22Rv1 (cell line): ENCODE measurements around the gene EID2.

Experiments
- H3K27ac ChIP-seq: fragments of 450-650 bp; 2 replicates; pipeline ENCODE4 v1.5.1; 2017
- CTCF ChIP-seq: fragments of 450-650 bp; IDR thresholded peaks from 2 replicates; pipeline ENCODE4 v1.5.1; 2017; ENCODE audit warnings: mild to moderate bottlenecking
- ZFX ChIP-seq: fragments of 450-650 bp; IDR thresholded peaks from 2 replicates; pipeline ENCODE4 v1.6.1; 2017; ENCODE audit warnings: antibody characterized with exemption, borderline replicate concordance

EID2 gene

GRCh38 chr19:39566064-39566463 is 26.1 kb upstream of the EID2 start:
- H3K27ac ChIP-seq: no peak overlapping the region
- no peak for TF ChIP-seq CTCF
- TF ChIP-seq ZFX: no peak

DNA sequence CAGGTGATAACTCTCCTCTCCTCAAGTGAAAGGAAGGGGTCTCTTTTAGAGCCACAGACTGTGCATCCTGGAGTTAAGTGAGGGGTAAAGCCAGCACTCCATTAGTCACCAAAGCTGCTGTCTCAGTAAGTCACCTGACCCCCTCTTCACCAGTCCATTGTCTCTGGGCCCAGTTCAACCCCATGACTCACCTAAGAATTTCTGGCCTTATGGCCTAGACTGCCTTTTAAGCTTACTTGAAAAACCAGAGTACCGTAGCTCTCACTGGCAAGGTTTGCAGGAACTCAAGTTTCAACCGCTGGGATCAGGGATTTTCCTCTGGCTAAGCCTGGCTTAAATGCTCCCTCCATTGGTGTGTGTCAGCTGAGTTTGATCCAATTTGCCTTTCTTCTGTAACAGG is 23.4 kb upstream of the EID2 start:
- H3K27ac ChIP-seq: no peak overlapping the region
- TF ChIP-seq ZFX: no peak
- no peak for TF ChIP-seq CTCF

DNA sequence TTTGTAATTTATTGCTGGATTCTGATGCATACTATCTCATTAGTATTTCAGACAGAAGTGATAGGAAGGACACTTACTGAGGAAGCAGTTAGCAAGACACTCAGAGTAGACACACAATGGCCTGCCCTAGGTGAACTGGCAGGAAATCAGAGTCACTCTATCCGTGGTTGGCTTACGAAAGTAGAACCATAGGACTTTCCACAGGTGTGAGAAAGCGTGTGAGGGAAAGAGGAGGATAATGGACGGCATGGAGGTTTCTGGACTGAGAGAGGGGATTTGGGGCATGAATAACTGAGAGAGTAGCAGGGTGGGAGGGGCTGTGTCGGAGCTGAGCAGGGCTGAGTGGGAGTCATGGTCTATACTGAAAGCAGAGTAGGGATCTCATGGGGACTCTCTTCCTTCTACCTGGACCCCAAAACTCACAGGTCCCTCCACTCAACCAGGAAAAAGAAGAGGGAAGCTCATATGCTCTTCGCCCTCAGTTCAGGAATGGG is 18.7 kb upstream of the EID2 start:
- H3K27ac ChIP-seq: peak overlapping the region; percentile 67
- TF ChIP-seq ZFX (no peak), CTCF (no peak)

DNA sequence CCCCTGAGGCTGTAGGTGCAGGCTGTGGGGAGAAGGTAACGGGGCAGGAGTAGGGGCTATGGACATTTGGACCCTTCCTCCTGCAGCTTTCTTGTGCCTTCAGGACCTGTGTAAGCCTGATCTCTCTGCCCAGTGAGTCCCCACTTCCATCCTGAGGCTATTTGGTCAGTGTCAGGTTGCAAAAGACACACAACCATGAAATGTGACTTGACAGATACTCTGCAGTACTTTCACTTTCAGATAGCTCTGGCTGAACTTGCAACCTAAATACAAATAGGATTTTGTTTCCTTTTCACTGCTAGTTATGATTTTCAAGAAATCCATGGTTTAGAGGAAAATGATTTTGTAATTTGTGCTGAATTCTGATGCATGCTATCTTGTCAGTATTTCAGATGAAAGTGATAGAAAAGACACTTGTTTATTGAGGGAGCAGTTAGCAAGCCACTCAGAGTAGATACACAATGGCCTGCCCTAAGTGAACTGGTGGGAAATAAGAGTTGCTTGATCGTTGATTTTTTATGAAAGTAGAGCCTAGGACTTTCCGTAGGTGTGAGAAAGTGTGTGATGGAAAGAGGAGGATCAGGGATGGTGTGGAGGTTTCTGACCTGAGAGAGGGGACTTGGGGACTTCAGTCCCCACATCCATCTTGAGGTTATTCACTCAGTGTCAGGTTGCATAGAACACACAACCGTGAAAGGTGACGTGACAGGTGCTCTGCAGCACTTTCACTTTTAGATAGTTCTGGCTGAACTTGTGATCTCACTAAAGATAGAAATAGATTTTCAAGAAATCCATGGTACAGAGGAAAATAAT is 18.1 kb upstream of the EID2 start:
- TF ChIP-seq CTCF: no peak
- no peak for TF ChIP-seq ZFX
- peak overlapping the region; percentile 67 for H3K27ac ChIP-seq

DNA sequence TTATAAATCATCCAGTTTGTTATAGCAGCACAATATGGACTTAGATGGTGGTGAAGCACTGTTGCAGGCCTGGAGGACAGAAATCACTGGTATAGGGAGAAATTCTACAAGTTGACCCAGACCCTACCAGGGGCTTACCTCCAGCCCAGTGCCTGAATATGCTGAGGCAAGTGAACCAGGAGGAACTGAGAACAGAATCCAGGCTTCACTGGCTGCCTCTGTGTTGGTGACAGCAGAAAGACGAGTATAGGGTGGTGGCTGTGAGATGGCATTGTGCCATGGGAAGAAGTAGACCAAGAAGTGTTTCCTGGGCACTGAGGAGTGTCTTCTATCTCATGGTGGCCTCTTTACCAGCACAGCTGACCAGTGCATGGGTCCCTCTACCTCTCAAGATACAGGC is 15.9 kb upstream of the EID2 start:
- TF ChIP-seq ZFX: no peak
- no peak for TF ChIP-seq CTCF
- H3K27ac ChIP-seq: no peak overlapping the region

DNA sequence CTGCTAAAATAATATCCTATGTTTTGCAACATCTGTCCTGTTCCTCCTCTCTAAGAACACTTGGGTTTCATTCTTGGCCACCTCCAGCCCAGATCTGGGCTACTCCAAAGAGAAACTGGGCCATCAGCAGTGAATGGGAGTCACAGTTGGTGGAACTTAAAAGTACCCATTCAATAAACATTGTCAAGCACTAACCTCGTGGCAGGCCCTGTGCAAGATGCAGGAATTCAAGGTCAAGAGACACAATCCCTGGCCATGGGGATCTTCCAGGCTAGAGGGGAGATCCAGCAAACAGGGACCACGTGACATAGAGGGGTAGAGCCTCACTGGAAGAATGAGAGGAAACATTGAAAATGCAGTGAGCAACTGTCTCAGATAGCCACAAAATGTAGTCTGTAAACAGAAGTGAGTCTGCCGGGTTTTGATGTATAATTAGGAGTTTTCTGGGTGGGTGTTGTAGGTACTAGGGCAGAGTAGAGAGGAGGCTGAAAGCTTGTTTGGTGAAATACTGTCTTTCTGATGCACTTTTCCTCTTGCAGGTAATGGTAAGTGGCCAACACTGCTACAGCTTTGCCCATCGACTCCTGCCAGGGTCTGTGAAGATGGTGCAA is 14.8 kb upstream of the EID2 start:
- no peak overlapping the region for H3K27ac ChIP-seq
- no peak for TF ChIP-seq ZFX
- TF ChIP-seq CTCF: no peak

DNA sequence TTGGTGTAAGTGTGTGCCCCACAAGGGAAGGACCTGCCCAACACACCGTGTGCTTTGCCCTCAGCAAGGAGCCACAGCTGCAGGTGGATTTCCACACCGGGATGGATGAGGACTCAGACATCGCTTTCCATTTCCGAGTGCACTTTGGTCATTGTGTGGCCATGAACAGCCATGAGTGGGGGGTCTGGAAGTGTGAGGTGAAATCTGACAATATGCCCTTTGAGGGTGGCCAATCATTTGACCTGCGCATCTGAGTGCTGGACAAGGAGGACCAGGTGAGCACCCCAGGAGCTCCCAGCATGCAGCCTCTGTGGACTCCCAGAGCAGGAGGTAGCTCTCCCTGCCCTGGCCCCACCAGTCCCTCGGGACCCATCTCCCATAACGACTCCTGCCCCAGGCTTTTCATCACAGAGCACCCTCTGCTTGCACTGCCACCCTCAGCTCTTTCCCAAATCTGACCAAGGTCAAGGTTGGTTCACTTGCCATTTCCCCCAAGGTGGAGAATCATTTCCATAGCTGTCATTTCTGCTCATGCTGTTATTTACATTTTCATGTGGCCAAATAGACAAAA is 13.2 kb upstream of the EID2 start:
- no peak overlapping the region for H3K27ac ChIP-seq
- TF ChIP-seq CTCF (no peak), ZFX (no peak)
